HG02763 (cell line): ENCODE data around the gene CNN2.

ENCODE experiments used
- ATAC-seq: cut with Tn5 transposase; IDR thresholded peaks from one replicate; pipeline ENCODE4 v1.9.1; 2021; ENCODE audit warnings: mild to moderate bottlenecking, moderate library complexity; ENCODE audit not compliant: unreplicated experiment

Gene CNN2

DNA sequence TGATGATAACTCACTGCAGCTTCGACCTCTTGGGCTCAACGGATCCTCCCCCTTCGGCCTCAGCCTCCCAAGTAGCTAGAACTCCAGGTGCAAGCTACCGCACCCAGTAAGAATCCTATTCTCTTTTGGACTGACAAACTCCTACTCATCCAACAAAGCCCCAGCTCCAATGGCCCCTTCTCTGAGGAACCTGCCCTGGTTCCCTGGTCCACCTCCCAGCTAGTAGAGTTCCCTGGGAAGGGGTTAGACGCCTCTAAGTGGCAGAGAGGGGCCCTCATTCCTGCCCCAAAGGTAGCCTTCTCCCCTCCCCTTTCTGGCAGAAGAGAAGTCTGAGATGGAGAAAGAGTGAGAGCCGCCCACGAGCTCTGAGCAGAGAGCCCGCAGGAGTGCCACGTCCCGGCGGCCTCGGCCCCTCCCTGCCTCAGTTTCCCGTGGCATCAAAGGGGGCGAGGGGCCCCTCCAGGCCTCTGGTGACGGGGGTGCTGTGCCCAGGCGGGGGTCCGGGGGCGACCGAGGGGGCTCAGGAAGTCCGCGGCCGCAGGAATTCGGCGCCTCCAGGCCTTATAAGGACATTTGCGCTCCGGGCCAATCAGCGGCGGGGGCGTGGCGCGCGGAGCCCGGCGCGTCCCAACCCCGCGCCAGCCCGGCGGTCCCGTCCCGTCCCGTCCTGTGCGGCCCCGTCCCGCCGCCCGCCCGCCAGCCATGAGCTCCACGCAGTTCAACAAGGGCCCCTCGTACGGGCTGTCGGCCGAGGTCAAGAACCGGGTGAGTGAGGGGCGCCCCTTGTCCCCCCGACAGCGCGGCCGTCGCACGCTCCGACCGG is at the start of gene CNN2:
CNN2 (plus strand) TSS at position 649 of the 823 bp plus-strand sequence; CDS start at position 703, 54 bp downstream.
- peak; percentile 56 for ATAC-seq

DNA sequence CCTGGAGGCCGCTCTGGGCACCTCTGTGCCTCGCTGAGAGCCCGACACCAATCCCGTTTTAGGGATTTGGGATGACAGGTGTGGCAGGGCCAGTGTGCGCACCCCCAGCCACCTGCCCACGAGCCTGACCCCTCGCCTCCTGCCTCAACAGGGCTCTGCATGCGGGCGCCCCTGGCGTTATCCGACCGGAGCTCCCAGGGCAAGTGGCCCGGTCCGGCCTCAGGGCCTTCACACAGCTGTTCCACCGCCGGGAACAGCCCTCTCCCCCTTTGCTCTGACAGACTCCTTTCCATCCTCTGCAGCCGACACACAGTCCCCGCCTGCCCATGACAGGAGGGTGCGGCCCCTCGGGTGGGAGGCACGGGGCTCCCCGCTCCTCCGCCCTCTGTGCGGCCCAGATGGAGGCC is 49.3 kb upstream of the CNN2 start:
- no peak for ATAC-seq

DNA sequence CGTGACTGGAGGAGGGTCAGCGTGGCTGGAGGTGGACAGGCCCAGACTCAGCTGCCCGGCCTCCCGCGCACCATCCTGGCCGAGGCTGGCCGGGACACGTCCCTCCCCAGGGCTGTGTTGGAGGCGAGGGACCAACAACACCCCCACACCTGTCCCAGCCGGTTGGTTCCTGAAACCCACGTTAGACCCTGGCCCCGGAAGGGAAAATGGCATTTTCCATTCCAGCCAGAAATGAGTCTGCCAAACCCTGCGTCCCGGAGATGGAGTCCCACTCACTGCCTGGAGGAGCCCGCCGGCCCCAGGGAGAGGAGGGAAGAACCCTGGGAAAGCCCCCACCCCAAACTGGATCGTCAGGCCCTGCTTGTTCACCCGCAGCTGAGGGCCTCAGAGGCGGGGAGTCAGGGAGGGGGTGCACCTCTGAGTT is 47.1 kb upstream of the CNN2 start:
- ATAC-seq = no peak

DNA sequence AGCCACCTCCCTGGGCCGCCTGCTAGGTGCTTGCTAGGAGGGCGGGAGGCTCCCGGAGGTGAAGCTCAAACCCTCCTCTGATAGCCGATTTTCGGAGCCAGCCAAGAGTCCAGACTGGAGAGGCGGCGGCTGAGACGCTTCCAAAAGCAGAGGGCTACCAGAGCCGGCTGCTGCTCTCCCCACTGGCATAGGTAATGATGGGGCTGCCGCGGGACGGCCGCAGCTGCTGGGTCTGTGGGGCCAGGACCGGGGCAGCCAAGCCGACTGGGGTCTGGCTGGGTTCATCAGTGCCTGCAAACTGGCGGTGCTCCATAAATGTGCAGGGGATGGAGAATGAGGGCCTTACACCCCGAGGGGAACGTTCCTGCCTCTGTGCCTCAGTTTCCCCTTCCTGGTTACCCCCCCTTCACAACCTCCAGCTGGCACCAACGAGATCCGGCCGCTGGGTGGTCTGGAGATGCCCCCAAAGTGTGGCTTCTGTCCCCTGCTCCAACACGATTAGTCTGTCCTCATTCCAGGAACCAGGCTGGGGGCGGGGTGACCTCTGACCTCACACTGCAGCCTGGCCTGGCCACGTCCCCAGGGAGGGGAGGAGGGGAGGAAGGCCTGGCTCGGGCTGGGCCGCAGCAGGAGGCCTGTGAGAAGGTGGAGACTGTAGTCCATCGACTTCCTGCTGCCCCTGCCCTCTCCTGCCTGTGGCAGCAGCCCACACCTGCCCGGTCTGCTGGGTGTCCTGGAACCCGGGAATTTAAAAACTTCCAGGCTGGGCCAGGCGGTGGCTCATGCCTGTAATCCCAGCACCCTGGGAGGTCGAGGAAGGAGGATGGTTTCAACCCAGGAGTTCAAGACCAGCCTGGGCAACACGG is 46.0 kb upstream of the CNN2 start:
- ATAC-seq = no peak

DNA sequence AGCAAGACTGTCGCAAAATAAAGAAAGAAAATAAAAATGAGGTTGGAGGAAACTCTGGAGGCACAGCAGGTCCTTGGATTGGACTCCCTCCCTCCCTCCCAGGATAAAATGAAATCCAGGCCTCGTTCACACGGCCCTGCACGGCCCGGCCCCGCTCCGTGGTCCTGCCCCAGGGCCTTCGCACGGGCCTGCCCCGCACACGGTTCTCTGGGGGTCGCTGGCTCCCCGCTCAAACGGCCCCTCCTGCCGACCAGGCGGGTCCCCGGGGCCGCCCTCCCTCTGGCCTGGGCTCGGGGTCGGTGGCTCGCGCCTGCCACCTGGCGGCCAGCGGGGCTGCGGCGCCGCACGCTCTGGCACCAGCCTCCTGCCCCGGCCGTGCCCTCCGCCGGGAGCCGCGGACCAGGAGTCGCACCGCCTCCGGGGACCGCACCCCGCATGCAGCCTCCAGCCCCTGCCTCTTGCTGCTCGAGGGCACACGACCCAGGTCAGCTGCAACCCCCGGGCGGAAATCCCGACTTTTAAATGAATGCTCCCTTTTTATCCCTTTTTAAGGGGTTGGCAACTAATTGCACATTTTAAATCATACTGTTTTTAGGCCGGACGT is 43.7 kb upstream of the CNN2 start:
- ATAC-seq = peak; percentile 46

DNA sequence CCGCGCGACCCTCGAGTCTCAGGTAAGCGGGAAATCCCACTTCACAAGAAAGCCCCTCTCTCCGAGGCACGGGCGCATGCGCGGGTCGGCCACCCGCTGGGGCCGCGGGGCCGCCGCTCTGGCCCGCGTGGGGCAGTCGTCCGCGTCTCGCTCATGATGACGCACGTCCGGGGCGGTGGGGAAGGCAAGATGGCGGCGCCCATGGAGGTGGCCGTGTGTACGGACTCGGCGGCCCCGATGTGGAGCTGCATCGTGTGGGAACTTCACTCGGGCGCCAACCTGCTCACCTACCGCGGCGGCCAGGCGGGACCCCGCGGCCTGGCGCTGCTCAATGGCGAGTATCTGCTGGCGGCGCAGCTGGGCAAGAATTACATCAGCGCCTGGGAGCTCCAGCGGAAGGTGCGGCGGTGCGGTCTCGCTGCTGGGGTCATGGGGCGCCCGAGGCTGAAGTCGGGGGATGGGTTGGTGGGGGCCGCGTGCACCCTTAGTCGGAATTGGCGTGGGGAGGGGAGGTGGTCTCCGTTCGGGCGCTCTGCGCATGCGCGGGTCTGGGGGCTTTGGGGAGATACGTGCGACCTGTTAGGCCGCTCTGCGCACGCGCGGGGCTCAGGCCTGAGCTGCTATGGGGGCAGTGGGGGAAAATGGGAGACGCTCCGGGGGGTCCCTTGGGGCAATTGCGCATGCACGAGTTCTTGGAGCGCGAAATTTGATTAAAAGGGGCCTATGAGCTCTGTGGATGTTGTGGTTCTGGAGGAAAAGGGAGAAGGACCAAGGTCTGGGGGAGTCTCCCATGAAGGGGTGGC is 42.0 kb upstream of the CNN2 start, which contains the start of gene WDR18:
WDR18 (plus strand) TSS at position 181 of the 803 bp plus-strand sequence; CDS start at position 190, 9 bp downstream.
- peak; percentile 65 for ATAC-seq

DNA sequence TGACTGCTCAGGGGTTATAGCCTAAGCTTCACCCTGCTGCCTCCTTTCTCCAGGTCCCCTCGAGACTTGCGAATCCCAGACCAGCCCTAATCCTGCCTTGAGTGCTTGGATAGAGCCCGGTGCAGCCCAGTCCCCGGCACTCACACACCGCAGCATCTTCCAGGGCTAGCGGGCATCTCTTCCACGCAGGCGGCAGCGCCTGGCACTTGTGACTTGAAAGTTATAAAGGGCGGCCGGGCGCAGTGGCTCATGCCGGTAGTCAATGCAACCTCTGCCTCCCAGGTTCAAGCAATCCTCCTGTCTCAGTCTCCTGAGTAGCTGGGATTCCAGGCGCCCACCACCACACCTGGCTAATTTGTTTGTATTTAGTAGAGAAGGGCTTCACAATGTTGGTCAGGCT is 40.3 kb upstream of the CNN2 start:
- no peak for ATAC-seq

DNA sequence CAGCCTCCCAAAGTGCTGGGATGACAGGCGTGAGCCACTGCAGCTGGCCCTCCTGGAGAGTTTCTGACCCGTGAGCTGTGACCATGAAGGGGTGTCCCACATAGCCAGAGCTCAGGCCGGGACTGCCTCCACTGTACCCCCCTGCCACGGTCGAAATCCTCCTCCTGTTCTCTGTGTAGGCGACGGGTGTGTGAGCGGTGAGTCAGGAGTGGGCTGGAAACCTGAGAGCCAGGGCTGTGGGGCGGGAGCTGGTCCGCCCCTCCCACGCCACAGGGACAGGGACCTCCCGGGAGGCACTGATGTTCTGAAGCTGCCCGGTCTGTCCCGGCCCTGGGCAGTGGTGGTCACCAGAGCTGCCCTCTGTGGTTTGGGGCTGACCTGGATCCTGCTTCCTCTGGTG is 38.3 kb upstream of the CNN2 start:
- ATAC-seq = no peak

DNA sequence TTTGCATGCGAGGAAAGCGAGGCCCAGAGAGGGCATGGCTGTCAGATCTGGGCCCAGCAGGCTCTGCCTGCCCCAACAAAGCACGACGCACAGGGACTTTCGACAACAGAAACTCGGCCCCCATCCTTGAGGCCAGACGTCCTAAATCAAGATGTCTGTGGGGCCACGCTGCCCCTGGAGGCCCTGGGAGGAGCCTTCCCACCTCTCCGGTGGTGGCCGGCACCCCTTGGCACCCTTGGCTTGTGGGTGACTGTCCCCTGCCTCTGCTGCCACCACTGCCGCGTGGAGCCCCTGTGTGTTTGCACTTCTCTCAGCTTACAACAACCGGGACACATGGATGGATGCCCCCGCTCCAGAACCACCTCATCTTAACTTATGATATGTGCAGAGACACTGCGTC is 37.9 kb upstream of the CNN2 start:
- no peak for ATAC-seq

DNA sequence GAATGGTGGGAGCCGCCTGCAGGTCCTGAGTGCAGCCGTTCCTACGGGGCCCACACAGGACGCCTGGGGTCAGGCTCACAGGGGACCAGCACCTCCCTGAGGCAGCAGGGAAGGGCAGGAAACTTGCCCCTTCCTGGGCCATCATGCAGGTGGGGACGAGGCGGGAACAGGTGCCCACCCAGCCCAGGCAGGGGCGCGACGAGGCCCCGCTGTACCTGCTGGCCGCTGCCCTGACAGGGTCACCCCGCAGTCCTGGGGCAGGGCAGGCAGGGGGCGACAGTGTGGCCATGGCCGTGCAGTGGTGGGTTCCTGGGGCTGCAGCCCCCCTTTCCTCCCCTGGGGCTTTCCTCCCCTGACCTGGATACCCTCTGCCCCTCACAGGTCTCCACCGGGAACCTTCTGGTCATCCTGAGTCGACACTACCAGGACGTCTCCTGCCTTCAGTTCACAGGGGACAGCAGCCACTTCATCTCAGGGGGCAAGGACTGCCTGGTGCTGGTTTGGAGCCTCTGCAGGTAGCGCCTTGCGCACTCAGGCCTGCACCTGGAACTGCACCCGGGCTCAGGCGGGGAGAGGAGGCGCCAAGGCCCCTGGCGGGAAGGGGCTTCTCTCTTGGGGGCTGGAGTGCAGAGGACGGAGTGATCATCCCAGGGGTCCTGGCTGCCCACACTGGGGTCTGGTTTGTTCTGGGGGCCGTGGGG is 36.9 kb upstream of the CNN2 start:
- no peak for ATAC-seq

DNA sequence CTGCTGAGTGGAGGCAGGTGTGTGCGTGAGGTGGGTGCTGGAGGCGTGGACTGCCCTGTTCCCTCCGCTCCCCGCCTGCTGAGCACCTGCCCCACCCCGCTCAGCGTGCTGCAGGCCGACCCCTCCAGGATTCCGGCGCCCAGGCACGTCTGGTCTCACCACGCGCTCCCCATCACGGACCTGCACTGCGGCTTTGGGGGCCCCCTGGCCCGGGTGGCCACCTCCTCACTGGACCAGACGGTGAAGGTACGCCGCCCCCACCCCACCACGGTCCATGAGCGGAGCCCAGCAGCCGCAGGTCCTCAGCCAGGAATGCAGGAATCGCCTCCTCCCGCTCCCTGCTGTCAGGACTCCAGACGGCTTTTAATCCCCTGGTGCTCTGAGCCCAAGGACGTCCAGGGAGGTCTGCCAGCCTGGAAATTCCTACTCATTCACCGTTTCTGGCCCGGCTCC is 36.3 kb upstream of the CNN2 start:
- ATAC-seq = no peak

DNA sequence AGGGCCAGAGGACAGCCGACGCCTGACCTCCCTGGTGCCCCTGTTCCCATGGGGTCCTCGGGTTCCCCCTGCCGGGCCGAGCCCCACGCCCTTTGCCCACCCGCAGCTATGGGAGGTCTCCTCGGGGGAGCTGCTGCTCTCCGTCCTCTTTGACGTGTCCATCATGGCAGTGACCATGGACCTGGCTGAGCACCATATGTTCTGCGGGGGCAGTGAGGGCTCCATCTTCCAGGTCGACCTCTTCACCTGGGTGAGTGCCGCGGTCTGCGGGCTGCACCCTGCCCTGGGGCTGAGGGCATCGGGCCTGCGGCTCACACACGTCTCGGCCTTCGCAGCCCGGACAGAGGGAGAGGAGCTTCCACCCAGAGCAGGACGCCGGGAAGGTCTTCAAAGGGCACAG is 35.7 kb upstream of the CNN2 start:
- no peak for ATAC-seq

DNA sequence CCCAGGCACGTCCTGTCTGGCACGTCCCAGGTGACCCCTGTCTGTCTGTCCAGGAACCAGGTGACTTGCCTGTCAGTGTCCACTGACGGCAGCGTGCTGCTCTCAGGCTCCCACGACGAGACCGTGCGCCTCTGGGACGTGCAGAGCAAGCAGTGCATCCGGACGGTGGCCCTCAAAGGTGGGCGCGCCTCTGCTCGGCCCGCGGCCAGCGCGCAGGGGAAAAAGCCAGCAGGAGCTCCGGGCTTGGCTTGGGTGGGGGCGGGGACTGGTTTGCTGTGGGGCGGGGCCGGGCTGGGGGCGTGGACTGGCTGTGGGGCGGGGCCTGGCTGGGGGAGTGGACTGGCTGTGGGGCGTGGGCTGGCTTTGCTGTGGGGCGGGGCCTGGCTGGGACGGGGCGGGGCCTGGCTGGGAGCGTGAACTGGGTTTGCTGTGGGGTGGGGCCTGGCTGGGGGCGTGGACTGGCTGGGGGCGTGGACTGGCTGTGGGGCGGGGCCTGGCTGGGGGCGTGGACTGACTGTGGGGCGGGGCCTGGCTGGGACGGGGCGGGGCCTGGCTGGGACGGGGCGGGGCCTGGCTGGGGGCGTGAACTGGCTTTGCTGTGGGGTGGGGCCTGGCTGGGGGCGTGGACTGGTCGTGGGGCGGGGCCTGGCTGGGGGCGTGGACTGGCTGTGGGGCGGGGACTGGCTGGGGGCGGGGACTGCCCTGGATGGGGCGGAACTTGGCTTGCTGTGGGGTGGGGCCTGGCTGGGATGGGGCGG is 35.1 kb upstream of the CNN2 start:
- no peak for ATAC-seq

DNA sequence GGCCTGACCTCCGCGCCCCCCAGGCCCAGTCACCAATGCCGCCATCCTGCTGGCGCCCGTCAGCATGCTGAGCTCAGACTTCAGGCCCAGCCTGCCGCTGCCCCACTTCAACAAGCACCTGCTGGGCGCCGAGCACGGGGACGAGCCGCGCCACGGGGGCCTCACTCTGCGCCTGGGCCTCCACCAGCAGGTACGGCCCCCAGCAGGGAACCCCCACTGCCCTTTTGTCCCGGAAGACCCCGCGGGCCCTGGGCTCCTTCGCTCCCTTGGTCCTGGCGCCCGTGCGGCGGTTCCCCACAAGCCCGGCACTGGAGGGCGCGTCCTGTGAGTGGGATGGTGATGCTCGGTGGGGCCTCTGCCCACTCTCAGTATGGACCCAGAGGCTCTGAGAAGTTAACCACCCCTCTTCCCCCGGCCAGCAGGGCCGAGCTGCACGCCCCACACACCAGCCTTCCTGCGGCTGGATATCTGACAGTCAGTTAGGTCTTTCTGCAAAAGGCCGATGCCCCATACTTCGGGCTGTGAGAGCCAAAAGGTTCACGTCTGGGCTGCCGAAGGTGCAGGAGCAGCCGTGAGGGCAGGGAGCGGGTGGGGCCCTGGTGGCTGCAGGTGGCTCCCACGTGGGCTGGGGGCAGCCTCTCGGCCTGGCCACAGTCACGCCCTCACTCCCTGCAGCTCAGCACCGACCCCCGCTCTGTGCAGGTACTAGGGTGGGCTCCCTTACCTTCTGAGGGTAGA is 34.3 kb upstream of the CNN2 start:
- no peak for ATAC-seq

DNA sequence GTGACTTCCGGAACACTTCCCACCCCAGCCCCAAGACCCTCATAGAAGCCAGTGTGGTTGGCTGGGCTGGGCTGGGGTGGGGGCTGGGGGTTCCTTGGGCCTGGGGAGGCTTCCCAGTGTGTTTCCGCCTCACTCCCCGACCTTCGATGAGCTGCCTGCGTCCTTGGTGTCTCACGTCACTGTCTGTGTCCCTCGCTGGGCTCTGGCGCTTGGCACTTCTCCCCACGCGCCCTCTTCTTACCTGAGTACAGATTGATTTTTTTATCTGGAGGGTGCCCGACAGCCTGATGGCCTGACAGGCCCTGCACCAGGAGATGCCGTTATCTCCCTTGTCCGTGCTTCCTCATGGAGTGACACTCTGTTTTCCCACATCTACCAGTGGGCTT is 33.7 kb upstream of the CNN2 start:
- ATAC-seq = no peak

DNA sequence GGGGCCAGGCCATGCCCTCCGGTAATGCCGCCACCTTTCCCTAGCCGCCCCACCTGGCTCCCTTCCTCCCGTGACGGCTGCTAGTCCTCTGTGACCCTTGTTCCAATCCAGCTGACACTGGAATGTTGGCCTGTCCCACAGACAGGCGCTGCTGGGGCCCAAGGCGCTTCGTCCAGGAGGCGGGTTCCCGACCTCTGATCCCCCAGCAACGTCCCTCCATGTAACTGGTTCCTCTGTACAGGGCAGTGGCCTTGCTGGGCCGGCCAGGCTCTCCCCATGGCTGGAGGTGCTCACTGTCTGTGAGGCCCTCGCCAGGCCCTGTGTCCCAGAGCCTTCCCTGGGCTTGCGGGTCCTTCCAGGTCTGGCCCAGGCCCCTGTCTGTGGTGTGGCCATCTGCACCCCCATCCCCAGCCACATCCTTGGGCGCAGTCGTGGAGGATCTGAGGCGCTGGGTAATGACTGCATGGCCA is 33.0 kb upstream of the CNN2 start:
- no peak for ATAC-seq

DNA sequence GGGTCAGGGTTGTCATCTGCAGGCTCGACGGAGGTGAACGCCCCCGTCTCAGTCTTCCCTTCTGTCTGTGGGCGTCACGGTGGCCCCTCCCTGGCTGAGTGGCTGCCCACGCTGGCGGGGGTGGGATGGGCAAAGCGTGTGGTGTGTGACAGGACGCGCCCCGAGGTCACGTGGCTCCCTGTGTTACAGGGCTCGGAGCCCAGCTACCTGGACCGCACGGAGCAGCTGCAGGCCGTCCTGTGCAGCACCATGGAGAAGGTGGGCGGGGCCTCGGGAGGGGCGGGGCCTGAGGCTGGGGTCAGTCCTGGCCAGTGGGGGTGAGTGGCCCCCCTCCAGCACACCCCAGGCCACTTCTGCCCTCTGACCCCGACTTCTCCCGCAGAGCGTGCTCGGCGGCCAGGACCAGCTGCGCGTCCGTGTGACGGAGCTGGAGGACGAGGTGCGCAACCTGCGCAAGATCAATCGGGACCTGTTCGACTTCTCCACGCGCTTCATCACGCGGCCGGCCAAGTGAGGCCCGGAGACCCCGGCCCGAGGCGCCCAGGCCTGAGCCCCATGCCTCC is 32.5 kb upstream of the CNN2 start:
- no peak for ATAC-seq

DNA sequence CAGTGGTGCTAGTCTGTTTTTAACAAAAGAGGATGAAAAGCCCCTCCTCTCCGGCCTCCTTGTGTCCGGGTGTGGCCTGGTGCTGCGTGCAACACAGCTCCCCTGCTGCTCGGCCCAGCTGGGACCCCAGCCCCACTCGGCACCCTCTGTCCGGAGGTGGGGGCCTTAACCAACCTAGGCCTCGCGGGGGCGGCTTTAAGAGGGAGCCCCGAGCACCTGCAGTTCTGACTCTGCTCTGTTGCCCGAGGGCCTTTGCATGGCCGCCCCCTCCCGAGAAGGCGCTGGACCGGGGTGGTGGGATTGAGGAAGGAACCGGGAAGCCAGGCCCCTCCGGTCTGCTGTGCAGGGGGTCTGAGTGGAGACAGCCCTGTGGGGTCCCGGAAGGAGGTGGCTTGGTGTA is 31.9 kb upstream of the CNN2 start:
- no peak for ATAC-seq
